Upper lobe of right lung (tissue), 1 donor: ENCODE data around the gene FAM221A. TPM values are rescaled to one million over a fixed set of nuclear protein-coding genes. Genes with fewer than 3 reads are reported as not detected.
A peak's percentile ranks its signal among the peaks of the same experiment; 100 is the strongest.

Experiments
- ATAC-seq: fragments of 200-7000 bp; cut with Tn5 transposase; one replicate; pipeline ENCODE4 v1.9.1; 2020; ENCODE audit warnings: mild to moderate bottlenecking, moderate library complexity
- DNase-seq: peaks from one replicate; pipeline ENCODE4 v3.0.0-alpha.2; 2020
- H3K27ac ChIP-seq: fragments of 200-600 bp; one replicate; pipeline ENCODE4 v1.8.0; 2022
- H3K27me3 ChIP-seq: fragments of 200-600 bp; one replicate; pipeline ENCODE4 v1.8.0; 2022; ENCODE audit warnings: mild to moderate bottlenecking
- H3K36me3 ChIP-seq: fragments of 200-600 bp; one replicate; pipeline ENCODE4 v1.8.0; 2022
- H3K4me1 ChIP-seq: fragments of 200-600 bp; one replicate; pipeline ENCODE4 v1.8.0; 2022
- H3K4me3 ChIP-seq: fragments of 200-600 bp; one replicate; pipeline ENCODE4 v1.8.0; 2022; ENCODE audit warnings: mild to moderate bottlenecking
- H3K9me3 ChIP-seq: fragments of 200-600 bp; one replicate; pipeline ENCODE4 v1.8.0; 2022
- CTCF ChIP-seq: fragments of 200-600 bp; IDR thresholded peaks from one replicate; pipeline ENCODE4 v1.8.0; 2022; ENCODE audit warnings: antibody characterized with exemption
- intact Hi-C: fragments of 100-400 bp; cut with DNase I; formaldehyde crosslinking; loops from one replicate; pipeline ENCODE4 v1.11.0; 2022
- total RNA-seq: library from RNA; stranded (reverse); fragmentation: NEBNext Ultra II Directional; extraction: Animal tissue kit (Norgen Biotek cat#: 25700); gene quantifications from one replicate; pipeline ENCODE4 v1.2.1, GENCODE V29; 2021
- donor health status: DM: no; HTN: yes; CAD: no; lungs with severe emphysema.

Gene FAM221A
- total RNA-seq, 1 donor from 2014 or later = 9.0 TPM

GRCh38 chr7:23700046-23700445, 20.0 kb downstream of the FAM221A start:
- intact Hi-C loops = no loop called here
- H3K4me1 ChIP-seq = no peaks in the 10 kb centered on the region
- ATAC-seq = no peak
- no peak for TF ChIP-seq CTCF
- DNase-seq = no peak
- peaks cover 19% of the 10 kb centered on the region for H3K36me3 ChIP-seq
- H3K27me3 ChIP-seq = no peaks in the 10 kb centered on the region
- no peaks in the 10 kb centered on the region for H3K9me3 ChIP-seq
- no peak overlapping the region for H3K4me3 ChIP-seq
- H3K27ac ChIP-seq = no peak overlapping the region

- Histone ChIP-seq H3K4me1 (no peaks in the 10 kb centered on the region), H3K36me3 (no peaks in the 10 kb centered on the region), H3K9me3 (no peaks in the 10 kb centered on the region), H3K4me3 (no peak overlapping the region), H3K27me3 (no peaks in the 10 kb centered on the region), H3K27ac (no peak overlapping the region)
- no peak for TF ChIP-seq CTCF
- intact Hi-C loops = no loop called here
- ATAC-seq = no peak
- DNase-seq = no peak
These were observed 29.2 kb downstream of the FAM221A start for GRCh38 chr7:23709081-23709750.

GRCh38 chr7:23710000-23710399, 30.0 kb downstream of the FAM221A start, which contains the start of gene STK31:
STK31 (plus strand) TSS chr7:23710219; CDS start chr7:23710286, 67 bp downstream.
- intact Hi-C loops = loop anchor here (5.0 kb wide), 1 partner anchor 138 kb away; no protein-coding TSS in a partner anchor
- Histone ChIP-seq H3K4me3 (no peak within 1 kb of the TSS), H3K27me3 (no peaks in the 10 kb centered on the region), H3K4me1 (no peaks in the 10 kb centered on the region), H3K27ac (no peak within 1 kb of the TSS), H3K36me3 (no peaks in the 10 kb centered on the region), H3K9me3 (no peaks in the 10 kb centered on the region)
- DNase-seq (no peak), ATAC-seq (peak; percentile 31)
- no peak for TF ChIP-seq CTCF

GRCh38 chr7:23712368-23713284, 32.6 kb downstream of the FAM221A start:
- Histone ChIP-seq H3K4me1 (no peaks in the 10 kb centered on the region), H3K27me3 (no peaks in the 10 kb centered on the region), H3K4me3 (no peak overlapping the region), H3K27ac (no peak overlapping the region), H3K36me3 (no peaks in the 10 kb centered on the region), H3K9me3 (no peaks in the 10 kb centered on the region)
- ATAC-seq = peak; percentile 71
- peak; percentile 65 for TF ChIP-seq CTCF
- intact Hi-C loops = loop anchor here (5.0 kb wide), 1 partner anchor 140 kb away; no protein-coding TSS in a partner anchor
- no peak for DNase-seq

GRCh38 chr7:23713285-23714149, 33.5 kb downstream of the FAM221A start:
- H3K9me3 ChIP-seq = no peaks in the 10 kb centered on the region
- H3K27me3 ChIP-seq = no peaks in the 10 kb centered on the region
- no peak for TF ChIP-seq CTCF
- ATAC-seq (peak; percentile 41), DNase-seq (no peak)
- H3K27ac ChIP-seq = no peak overlapping the region
- no peaks in the 10 kb centered on the region for H3K36me3 ChIP-seq
- H3K4me1 ChIP-seq = no peaks in the 10 kb centered on the region
- intact Hi-C loops = loop anchor here (5.0 kb wide), 1 partner anchor 141 kb away; no protein-coding TSS in a partner anchor
- no peak overlapping the region for H3K4me3 ChIP-seq
